DMS153 treated with DMSO at 0.1 percent for 48 hours (cell line): ENCODE data around the gene GSTO2.

Source experiments
- DNase-seq: peaks from one replicate; lab custom pipeline; 2025; ENCODE audit not compliant: unreplicated experiment; lab: John Stamatoyannopoulos, UW

Gene GSTO2

GRCh38 chr10:104253606-104254410 lies 15.2 kb upstream of the GSTO2 start:
- no peak for DNase-seq

- peak; percentile 41 for DNase-seq
These were observed 14.3 kb upstream of the GSTO2 start, which contains the start of gene GSTO1 for GRCh38 chr10:104254493-104255310. TSS of gene GSTO1 (plus strand) at chr10:104254892. CDS start at chr10:104254929, 37 bp downstream.

- peak; percentile 8 for DNase-seq
These were observed 13.5 kb upstream of the GSTO2 start for GRCh38 chr10:104255311-104255981.

- DNase-seq = no peak
These were observed 12.5 kb upstream of the GSTO2 start for GRCh38 chr10:104256335-104256961.

GRCh38 chr10:104257235-104257634 lies 11.7 kb upstream of the GSTO2 start:
- DNase-seq = no peak

- DNase-seq = no peak
These were observed 10.8 kb upstream of the GSTO2 start for GRCh38 chr10:104258209-104258608.

- no peak for DNase-seq
These were observed 9.5 kb upstream of the GSTO2 start for GRCh38 chr10:104259456-104259855.

- no peak for DNase-seq
These were observed 8.8 kb upstream of the GSTO2 start for GRCh38 chr10:104259999-104260774.

GRCh38 chr10:104260775-104261115 lies 8.2 kb upstream of the GSTO2 start:
- no peak for DNase-seq

- DNase-seq = no peak
These were observed 6.9 kb upstream of the GSTO2 start for GRCh38 chr10:104262055-104262454.

GRCh38 chr10:104264783-104265182 lies 4.2 kb upstream of the GSTO2 start:
- no peak for DNase-seq

- no peak for DNase-seq
These were observed 1.1 kb upstream of the GSTO2 start for GRCh38 chr10:104267721-104268404.

GRCh38 chr10:104268405-104268712 lies 625 bp upstream of the GSTO2 start:
- DNase-seq = no peak

GRCh38 chr10:104273286-104273685 lies 4.3 kb downstream of the GSTO2 start:
- no peak for DNase-seq

GRCh38 chr10:104273899-104274575 lies 5.1 kb downstream of the GSTO2 start:
- DNase-seq = no peak

GRCh38 chr10:104274762-104275721 lies 6.1 kb downstream of the GSTO2 start:
- no peak for DNase-seq

- no peak for DNase-seq
These were observed 7.2 kb downstream of the GSTO2 start for GRCh38 chr10:104276192-104276591.

GRCh38 chr10:104277785-104278184 lies 8.8 kb downstream of the GSTO2 start:
- DNase-seq = peak; percentile 86
